ENCODE measurements around the gene NBAS. TPM values are rescaled to one million over a fixed set of nuclear protein-coding genes. Genes with fewer than 3 reads are reported as not detected.
"Not testable (repeated sequence)": the region's sequence is repeated elsewhere in the genome, so short reads cannot be mapped to it uniquely, and the experiment has no call there.

The NBAS gene
- total RNA-seq, 2 donors from 2014 or later, result 31.5 to 32.0 TPM

DNA sequence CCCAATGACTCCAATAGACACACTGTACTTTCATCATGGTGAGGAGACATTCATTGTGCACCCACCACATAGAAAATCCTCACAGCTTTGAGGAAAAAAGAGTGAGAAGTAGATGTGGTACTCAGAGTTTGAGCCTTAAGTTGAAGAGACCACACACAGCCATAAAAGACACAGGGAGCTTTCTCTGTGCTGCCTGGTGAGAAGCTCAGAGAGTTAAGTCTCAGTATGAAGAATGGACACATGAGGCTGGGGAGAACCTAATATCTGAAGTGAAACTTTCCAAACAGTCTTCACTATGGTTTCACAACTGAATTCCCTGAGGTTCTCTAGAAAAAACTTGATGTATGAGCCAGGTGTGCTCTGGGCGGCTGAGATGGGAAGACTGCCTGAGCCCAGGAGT, 237.9 kb downstream of the NBAS start:
- no peak overlapping the region for H3K27ac ChIP-seq
- DNase-seq (ENCODE audit: low spot score), result no peak
- no peaks in the 10 kb centered on the region for H3K27me3 ChIP-seq (replicated peaks; ENCODE audit: insufficient read depth)
- no peaks in the 10 kb centered on the region for H3K4me1 ChIP-seq (ENCODE audit: control insufficient read depth in 1 of 2, low read depth in 2 of 2)
- H3K4me3 ChIP-seq, result no peak overlapping the region
- peaks cover 4% of the 10 kb centered on the region for H3K36me3 ChIP-seq
- TF ChIP-seq, protein P1, sequence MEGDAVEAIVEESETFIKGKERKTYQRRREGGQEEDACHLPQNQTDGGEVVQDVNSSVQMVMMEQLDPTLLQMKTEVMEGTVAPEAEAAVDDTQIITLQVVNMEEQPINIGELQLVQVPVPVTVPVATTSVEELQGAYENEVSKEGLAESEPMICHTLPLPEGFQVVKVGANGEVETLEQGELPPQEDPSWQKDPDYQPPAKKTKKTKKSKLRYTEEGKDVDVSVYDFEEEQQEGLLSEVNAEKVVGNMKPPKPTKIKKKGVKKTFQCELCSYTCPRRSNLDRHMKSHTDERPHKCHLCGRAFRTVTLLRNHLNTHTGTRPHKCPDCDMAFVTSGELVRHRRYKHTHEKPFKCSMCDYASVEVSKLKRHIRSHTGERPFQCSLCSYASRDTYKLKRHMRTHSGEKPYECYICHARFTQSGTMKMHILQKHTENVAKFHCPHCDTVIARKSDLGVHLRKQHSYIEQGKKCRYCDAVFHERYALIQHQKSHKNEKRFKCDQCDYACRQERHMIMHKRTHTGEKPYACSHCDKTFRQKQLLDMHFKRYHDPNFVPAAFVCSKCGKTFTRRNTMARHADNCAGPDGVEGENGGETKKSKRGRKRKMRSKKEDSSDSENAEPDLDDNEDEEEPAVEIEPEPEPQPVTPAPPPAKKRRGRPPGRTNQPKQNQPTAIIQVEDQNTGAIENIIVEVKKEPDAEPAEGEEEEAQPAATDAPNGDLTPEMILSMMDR (IDR thresholded peaks at IDR 0.05), result no peak
- peaks cover 8% of the 10 kb centered on the region for H3K9me3 ChIP-seq
- ATAC-seq (ENCODE audit: insufficient number of reproducible peaks, low FRiP score, low read depth), result no peak

DNA sequence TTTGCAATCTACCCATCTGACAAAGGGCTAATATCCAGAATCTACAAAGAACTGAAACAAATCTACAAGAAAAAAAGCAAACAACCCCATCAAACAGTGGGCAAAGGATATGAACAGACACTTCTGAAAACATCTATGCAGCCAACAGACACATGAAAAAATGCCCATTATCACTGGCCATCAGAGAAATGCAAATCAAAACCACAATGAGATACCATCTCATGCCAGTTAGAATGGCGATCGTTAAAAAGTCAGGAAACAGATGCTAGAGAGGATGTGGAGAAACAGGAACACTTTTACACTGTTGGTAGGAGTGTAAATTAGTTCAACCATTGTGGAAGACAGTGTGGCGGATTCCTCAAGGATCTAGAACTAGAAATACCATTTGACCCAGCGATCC, 239.7 kb downstream of the NBAS start:
- H3K4me3 ChIP-seq; H3K36me3 ChIP-seq; DNase-seq (ENCODE audit: low spot score); H3K27me3 ChIP-seq (replicated peaks; ENCODE audit: insufficient read depth); ATAC-seq (ENCODE audit: insufficient number of reproducible peaks, low FRiP score, low read depth); H3K27ac ChIP-seq; H3K4me1 ChIP-seq (ENCODE audit: control insufficient read depth in 1 of 2, low read depth in 2 of 2); H3K9me3 ChIP-seq: not testable (repeated sequence)

DNA sequence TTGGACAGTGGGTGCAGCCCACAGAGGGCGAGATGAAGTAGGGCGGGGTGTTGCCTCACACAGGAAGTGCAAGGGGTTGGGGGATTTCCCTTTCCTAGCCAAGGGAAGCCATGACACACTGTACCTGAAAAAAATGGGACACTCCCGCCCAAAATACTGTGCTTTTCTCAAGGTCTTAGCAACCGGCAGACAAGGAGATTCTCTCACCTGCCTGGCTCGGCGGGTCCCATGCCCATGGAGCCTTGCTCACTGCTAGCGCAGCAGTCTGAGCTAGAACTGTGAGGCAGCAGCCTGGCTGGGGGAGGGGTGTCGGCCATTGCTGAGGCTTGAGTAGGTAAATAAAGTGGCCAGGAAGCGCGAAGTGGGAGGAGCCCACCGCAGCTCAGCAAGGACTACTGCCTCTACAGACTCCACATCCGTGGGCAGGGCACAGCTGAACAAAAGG, 244.7 kb downstream of the NBAS start:
- Histone ChIP-seq H3K9me3 (peaks cover 8% of the 10 kb centered on the region), H3K27me3 (replicated peaks; ENCODE audit: insufficient read depth) (no peaks in the 10 kb centered on the region), H3K4me1 (ENCODE audit: control insufficient read depth in 1 of 2, low read depth in 2 of 2) (no peaks in the 10 kb centered on the region), H3K36me3 (no peaks in the 10 kb centered on the region), H3K27ac (no peak overlapping the region), H3K4me3 (no peak overlapping the region)
- no peak for DNase-seq (ENCODE audit: low spot score)
- TF ChIP-seq, protein P1 (IDR thresholded peaks at IDR 0.05), result no peak
- ATAC-seq (ENCODE audit: insufficient number of reproducible peaks, low FRiP score, low read depth), result no peak

DNA sequence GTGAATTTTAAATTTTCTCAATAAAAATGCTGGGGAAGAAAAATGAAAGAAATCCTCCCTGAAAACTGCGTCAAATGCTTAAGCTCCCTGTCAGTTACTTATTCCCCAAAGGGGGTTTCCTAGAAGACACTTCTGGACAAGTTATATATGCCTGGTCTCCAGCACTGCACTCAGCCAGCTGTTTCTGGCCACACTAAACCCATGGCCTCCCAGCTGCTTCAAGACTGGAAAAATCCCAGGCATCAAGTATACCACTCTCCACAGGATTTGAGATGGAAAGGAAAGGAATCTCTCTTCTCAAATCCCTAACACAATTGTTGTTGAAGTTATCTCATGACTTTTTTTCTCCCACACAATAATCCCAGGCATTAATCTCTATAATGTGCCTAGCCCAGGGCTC, 245.7 kb downstream of the NBAS start:
- peaks cover 5% of the 10 kb centered on the region for H3K9me3 ChIP-seq
- no peak for DNase-seq (ENCODE audit: low spot score)
- no peak overlapping the region for H3K4me3 ChIP-seq
- H3K27ac ChIP-seq, result no peak overlapping the region
- no peaks in the 10 kb centered on the region for H3K36me3 ChIP-seq
- H3K4me1 ChIP-seq (ENCODE audit: control insufficient read depth in 1 of 2, low read depth in 2 of 2), result no peaks in the 10 kb centered on the region
- no peak for ATAC-seq (ENCODE audit: insufficient number of reproducible peaks, low FRiP score, low read depth)
- H3K27me3 ChIP-seq (replicated peaks; ENCODE audit: insufficient read depth), result no peaks in the 10 kb centered on the region
- TF ChIP-seq, protein P1 (IDR thresholded peaks at IDR 0.05), result no peak

DNA sequence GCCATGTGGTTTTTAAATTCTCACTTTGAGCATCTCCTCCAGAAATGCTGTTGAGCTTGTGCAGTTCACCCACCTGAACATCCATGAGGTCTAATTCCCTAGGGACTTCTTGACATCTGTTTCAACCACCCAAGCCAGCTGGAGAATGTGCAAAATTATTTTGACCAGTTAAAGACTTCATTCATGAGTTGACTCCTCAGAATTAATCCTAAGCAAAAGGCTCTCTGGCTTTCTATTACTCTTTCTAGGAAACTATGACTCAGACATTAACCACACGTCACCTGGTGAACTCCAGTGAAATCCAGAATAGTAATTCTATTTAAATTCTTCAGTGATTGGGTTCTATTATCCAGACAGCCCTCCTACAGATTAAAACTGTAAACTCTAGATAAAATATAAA, 247.5 kb downstream of the NBAS start:
- ATAC-seq (ENCODE audit: insufficient number of reproducible peaks, low FRiP score, low read depth) (no peak), DNase-seq (ENCODE audit: low spot score) (no peak)
- Histone ChIP-seq H3K27ac (no peak overlapping the region), H3K36me3 (no peaks in the 10 kb centered on the region), H3K4me3 (no peak overlapping the region), H3K4me1 (ENCODE audit: control insufficient read depth in 1 of 2, low read depth in 2 of 2) (no peaks in the 10 kb centered on the region), H3K27me3 (replicated peaks; ENCODE audit: insufficient read depth) (no peaks in the 10 kb centered on the region), H3K9me3 (peaks cover 3% of the 10 kb centered on the region)
- TF ChIP-seq, protein P1 (IDR thresholded peaks at IDR 0.05), result no peak

DNA sequence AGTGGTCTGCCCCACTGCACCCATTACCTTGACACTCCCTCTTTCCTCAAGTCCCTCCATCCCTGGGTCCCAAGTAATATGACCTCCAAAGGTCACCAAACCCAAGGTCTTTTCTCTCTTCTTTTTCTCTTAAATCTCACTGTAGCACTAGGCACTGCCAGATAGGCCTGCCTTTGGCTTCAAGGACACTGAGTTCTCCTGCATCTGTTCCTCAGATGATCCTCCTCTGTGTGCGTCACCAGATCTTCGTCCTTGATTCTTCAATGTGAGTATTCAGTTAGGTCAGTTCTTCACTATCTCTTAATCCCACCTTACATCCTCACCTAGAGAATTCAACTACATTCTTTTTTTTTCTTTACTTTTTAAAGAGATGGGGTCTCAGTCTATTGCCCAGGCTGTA, 249.2 kb downstream of the NBAS start:
- no peaks in the 10 kb centered on the region for H3K27me3 ChIP-seq (replicated peaks; ENCODE audit: insufficient read depth)
- ATAC-seq (ENCODE audit: insufficient number of reproducible peaks, low FRiP score, low read depth), result no peak
- no peaks in the 10 kb centered on the region for H3K36me3 ChIP-seq
- no peak for DNase-seq (ENCODE audit: low spot score)
- H3K9me3 ChIP-seq, result no peaks in the 10 kb centered on the region
- H3K4me1 ChIP-seq (ENCODE audit: control insufficient read depth in 1 of 2, low read depth in 2 of 2), result no peaks in the 10 kb centered on the region
- TF ChIP-seq, protein P1 (IDR thresholded peaks at IDR 0.05), result no peak
- no peak overlapping the region for H3K4me3 ChIP-seq
- H3K27ac ChIP-seq, result no peak overlapping the region

All from thoracic aorta (tissue), 2 donors.